Effector CD4-positive, alpha-beta T cell (primary cell): ENCODE data around the gene SDHAF4.
"Not testable (repeated sequence)": the region's sequence is repeated elsewhere in the genome, so short reads cannot be mapped to it uniquely, and the experiment has no call there.

ENCODE experiments used
- DNase-seq: peaks from one replicate; pipeline ENCODE4 v3.0.0-alpha.2; 2020
- total RNA-seq: gene quantifications from one replicate; lab custom pipeline; 2026; lab: John Stamatoyannopoulos, UW

Gene SDHAF4
- total RNA-seq, result 4.3 reads per million, percentile 17 among the genes with 10 or more reads in this experiment

DNA sequence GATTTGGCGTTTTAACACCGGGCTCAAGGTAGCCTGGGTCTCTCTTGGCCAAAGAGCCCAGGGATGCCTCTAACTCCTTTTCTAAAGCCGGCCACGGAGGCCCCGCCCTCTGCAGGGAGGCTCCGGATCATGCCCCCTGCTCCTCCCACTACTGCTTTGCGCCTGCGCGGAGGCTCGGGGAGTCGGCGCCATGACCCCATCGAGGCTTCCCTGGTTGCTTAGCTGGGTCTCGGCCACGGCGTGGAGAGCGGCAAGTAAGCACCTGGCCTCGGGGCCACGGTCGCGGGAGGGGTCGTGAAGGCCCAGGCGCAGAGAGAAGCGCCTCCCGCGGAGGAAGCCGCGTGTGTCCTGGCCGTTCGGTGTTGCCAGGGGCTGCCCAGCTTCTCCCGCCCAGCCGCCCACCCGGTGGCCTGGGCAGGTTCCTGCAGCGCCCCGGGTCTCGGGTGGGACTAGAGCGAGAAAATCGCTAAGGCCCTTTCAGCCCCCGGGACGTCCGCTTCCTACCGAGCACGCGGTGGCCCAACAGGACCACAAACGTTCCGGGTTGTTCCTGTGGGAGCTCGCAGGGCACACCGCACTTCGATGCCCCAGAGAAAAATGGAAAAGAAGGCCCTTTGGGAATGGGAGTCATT lies at the start of gene SDHAF4:
TSS of gene SDHAF4 (plus strand) at position 180 of the 632 bp plus-strand sequence. CDS start at position 191, 11 bp downstream.
- peak; percentile 91 for DNase-seq

DNA sequence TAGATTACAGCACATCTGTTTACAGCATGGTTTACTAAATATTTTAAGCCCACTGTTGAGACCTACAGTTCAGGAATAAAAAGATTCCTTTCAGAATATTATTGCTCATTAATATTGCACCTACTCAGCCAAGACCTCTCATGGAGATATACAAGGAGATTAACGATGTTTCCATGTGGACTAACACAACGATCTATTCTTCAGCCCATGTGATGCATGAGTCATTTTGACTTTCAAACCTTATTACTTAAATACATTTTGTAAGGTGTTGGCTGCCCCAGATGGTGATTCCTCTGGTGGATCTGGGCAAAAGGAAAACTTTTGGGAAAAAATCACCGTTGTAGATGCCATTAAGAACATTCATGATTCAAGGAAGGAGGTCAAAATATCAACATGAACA lies 48.0 kb upstream of the SDHAF4 start:
- DNase-seq, result no peak

DNA sequence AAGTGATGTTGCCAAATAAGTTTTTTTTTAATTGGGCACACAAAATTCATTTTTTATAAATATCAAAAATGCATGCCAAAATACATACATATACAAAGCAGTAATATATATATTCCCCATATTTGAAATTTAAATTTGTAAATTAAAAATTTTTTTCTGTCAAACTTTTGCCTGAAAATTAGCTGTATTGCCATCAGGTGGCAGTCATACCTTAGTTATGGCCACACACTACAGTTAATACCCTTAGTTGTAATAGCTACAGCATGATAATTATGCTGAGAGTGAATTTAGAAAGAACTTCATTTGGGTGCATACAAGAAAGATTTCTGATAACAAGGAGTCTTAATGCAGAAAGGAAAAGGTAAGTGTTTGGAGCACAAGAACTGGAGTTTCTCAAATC lies 46.2 kb upstream of the SDHAF4 start:
- peak; percentile 2 for DNase-seq

DNA sequence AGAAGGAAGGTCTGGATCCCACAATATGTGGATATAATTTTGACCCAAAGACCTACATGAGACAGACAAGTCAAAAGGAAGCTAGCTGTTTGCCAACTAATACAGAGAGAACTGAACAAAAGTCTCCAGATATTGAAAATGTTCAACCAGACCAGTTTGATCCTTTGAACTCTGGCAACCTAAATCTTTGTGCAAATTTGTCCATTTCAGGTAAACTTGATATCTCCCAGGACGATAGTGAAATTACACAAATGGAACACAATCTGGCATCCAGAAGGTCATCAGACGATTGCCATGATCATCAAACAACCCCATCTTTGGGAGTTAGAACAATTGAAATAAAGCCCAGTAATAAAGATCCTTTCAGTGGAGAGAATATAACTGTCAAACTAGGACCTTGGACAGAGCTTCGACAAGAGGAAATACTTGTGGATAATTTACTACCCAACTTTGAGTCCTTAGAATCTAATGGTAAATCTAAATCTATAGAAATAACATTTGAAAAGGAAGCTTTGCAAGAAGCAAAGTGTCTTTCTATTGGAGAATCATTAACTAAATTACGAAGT lies 41.9 kb upstream of the SDHAF4 start:
- no peak for DNase-seq

DNA sequence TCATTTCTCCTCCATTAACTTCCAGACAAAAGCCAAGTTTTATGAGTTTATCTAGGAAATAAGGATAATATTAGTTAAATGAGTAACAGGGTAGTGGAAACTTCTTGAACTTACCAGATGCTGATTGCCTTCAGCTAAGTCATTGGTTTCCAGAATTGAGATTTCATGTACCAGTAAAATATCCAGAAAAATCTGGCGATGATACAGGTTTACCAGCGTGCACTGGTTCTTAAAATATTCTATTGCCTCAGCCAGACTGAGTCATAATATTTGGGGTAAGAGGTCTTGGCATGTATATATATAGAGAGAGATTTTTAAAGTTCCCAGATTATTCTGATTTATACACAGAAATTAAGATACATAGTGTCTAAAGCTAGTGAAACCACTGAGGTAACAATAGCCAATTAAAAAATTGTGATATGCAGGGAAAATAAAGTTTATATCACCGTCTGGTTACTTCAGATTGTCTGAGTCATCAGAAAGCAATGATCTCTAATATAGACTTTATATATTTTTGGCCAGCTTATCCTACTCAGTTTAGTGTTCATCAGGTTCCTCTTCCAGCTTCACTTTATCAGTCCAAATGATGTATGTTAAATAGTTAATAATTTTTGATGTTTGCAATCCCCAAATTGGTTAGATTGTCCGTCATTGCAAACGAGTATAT lies 39.5 kb upstream of the SDHAF4 start:
- no peak for DNase-seq

DNA sequence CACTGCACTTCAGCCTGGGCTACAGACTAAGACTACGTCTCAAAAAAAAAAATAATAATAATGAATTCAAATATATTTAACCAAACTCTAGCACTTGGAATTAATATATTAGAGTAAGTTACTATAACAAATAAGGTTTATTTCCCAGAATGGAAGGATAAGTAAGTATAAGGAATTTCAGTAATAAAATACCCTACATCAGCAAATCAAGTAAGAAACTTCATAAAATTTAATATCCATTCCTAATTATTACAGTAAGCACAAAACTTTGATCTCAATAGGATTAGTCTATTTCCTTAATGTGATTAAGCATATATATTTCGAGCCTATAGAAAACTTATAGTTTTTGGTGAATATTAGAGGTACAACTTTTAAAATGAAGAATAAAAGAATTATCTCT lies 36.7 kb upstream of the SDHAF4 start:
- DNase-seq, result no peak

DNA sequence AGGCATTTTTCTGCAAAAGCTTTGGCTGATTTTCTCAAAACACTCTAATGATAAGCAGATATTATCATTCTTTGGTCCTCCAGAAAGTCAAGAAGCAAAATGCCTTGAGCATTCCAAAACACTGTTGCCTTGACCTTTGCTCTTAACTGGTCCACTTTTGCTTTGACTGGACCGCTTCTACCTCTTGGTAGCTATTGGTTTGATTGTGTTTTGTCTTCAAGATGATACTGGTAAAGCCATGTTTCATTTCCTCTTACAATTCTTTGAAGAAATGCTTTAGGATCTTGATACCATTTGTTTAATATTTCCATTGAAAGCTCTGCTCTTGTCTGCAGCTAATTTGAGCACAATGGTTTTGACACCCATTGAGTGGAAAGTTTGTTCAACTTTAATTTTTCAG lies 35.6 kb upstream of the SDHAF4 start:
- DNase-seq, result no peak

DNA sequence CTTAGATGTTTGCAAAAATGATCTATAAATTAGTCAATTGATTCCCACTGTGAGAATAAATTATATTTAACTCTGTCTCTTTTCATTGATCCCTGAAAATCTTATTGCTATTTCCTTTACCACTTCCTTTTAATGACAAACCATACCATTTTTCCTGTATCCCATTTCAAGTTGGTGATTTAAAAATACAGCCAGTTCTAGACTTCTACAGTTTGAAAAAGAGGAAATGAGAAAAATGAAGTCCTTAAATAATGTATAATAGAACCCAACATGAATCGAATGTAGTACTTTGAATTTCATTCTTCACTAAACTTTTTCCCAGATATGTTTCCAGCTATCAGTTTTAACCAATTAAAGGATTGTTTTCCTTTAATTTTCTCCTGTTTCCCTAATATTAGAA lies 29.5 kb upstream of the SDHAF4 start:
- DNase-seq, result no peak

DNA sequence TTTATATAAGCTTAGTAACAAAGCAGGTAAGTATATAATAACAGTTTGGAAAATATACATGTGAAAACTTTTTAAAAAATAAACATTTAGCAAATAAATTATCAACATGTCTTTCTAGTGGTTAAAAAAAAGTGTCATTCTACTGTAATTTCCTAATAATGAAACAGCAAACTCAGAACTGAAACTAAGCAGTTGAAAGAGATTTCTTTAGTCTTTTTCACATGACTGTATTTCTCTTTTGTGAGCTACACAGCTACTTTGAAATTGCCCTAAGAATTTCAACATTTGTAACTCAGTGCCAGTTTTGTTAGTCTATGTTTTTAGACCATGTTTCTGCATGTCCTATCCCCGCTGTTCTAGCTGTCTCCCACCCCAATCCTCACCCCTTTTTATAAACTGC lies 28.4 kb upstream of the SDHAF4 start:
- DNase-seq, result no peak

DNA sequence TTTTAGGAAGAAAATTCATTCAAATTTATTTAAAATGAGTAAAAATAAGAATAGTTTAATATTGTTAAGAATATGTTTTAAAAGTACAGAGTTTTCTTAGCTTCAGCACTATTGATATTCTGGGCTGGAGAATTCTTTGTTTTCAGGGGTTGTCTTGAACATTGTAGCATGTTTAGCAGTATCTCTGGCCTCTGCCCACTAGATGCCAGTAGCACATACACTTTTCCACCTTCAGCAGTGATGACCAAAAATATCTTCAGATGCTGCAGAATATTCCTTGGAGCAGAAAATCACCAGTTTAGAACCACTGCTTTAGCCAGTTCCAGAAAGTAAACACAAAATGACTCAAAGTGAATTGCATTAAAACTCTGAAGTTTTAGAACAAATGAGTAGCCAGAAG lies 19.4 kb upstream of the SDHAF4 start:
- DNase-seq, result no peak

DNA sequence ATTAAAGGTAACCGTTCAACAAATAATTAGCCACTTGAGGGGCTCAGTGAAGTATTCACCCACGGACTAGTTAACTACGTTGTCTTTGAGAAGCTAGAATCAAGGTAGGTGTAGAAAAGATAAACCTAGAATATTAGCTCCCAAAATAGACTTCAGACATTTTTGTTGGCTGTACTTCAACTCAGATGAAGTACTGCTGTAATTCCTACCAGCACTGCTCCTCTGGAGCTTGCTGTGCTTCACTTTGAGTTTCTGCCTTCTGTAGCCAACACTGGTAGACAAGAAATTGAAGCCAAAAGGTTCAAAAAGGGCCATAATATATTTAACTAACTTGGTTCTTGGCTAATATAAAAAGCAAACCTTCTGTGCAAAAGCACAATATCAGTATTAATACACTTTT lies 18.8 kb upstream of the SDHAF4 start:
- DNase-seq, result no peak

DNA sequence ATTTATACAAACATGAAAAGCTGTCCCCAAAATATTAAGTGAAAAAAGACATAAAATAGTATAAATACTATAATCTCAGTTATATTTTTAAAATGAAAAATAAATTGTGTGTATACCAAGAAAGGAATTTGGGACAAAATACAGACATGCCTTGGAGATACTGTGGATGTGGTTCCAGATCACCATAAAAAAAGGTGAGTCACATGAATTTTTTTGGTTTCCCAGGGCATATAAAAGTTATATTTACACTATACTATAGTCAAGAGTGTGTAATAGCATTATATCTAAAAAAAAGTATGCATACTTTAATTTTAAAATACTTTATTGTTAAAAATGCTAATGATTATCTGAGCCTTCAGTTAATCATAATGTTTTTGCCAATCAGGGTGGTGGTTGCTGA lies 17.4 kb upstream of the SDHAF4 start:
- no peak for DNase-seq

DNA sequence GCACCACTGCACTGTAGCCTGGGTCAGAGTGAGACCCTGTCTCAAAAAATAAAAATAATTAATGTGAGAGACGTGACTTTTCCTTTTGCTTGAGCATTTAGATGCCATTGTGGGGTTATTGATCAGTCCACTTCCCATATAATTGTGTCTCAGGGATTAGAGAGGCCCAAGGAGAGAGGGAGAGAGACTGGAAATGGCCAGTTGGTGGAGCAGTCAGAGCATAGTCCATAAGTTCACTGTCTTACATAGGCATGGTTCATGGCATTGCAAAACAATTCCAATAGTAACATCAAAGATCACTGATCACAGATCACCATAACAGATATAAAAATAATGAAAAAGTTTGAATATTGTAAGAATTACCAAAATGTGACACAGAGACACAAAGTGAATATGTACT lies 15.2 kb upstream of the SDHAF4 start:
- DNase-seq, result no peak

DNA sequence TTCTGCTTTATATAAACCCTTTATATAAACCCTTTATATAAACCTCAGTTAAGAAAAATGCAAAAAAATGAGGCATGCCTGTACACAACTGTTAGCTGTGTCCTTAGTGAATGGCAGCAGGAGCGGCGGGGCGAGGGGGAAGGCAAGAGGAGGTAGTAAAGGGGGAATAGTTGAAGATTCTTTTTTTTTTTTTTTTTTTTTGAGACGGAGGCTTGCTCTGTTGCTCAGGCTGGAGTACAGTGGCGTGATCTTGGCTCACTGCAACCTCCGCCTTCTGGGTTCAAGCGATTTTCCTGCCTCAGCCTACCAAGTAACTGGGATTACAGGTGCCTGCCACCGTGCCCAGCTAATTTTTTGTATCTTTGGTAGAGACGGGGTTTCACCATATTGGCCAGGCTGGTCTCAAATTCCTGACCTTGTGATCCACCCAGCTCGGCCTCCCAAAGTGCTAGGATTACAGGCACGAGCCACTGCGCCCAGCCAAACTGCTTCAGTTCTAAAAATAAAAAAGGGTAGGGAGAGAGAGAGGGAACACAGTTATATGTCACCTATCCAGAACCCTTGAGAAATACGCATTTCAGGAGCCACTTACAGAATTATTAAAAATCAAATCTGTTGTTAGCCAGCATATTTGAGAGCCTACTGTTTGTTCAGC lies 14.3 kb upstream of the SDHAF4 start:
- not testable (repeated sequence) for DNase-seq

DNA sequence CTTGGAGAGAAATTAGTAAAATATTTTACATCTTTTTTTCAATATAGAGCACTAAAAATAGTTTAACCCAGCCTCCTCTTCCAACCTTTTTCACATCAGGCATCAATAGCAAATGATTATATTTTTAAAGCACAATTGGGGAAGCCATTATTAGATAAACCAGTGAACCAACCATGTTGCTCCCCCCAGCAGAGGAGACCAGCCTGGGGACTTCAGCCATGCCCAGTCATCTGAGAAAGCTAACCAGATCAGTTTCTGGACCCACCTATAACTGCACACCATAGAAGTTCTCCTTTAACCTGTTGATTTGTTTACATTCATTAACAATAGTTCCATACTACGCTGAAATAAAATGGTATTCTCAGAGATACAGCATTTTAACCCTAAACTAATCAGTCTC lies 13.8 kb upstream of the SDHAF4 start:
- DNase-seq, result no peak

DNA sequence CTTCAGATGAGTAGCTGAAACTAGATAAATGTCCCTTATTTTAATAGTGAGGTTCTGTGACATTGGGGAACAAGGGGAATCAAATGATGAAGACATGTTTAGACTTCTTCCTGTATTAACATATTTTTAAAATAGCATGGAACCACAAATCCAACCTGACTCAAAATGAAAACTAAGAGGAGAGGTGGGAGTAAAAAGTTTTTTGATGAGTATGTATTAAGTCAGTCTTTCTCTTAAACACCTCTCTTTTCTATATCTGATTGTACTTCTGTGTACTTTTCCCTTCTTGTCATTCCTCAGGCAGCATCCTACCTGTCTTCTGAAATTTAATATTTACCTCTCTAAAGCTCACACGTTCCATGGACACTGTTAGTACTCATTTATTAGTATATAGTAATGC lies 8.7 kb upstream of the SDHAF4 start:
- no peak for DNase-seq

DNA sequence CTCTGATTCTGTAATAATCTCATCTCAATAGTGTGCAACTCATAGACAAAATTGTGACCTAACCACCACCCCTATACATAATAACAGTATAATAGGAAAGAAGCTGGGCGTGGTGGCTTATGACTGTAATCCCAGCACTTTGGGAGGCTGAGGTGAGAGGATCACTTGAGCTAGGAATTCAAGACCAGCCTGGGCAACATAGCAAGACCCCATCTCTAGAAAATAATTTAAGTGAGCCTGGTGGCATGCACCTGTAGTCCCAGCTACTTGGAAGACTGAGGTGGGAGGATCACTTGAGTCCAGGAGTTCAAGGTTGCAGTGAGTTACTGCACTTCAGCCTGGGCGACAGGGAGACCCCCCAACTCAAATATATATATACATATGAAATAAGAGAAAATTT lies 4.3 kb upstream of the SDHAF4 start:
- not testable (repeated sequence) for DNase-seq

DNA sequence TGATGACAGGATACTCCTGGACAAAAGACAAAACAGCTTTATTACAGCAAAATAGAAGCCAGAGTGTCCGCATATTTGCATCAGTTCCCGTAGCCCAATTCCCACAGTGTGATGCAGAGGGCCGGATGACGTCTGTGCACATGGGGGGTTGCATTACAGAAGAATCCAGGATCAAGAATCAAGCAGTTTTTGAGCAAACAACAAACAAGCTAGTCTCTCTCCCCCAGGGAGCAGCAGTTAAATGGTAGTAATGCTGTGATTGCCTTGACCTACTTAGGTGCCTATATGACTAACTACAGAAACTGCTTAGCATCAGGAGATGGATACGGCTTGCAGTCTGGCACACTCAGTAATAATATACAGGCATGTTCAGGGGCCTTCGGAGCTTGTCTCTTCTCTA lies 3.2 kb upstream of the SDHAF4 start:
- DNase-seq, result no peak

DNA sequence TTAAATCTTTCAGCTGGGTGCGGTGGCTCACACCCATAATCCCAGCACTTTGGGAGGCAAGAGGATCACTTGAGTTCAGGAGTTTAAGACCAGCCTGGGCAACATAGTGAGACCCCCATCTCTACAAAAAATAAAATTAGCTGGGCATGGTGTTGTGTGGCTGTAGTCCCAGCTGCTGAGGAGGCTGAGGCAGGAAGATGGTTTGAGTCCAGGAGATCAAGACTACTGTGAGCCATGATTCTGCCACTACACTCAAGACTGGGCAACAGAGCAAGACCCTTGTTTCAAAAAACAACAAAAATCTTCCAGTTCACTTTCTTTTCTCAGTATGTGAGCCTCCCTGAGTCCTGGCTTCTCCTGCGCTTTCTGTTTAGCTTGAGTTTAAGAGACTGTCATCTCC lies 7.9 kb downstream of the SDHAF4 start:
- no peak for DNase-seq

DNA sequence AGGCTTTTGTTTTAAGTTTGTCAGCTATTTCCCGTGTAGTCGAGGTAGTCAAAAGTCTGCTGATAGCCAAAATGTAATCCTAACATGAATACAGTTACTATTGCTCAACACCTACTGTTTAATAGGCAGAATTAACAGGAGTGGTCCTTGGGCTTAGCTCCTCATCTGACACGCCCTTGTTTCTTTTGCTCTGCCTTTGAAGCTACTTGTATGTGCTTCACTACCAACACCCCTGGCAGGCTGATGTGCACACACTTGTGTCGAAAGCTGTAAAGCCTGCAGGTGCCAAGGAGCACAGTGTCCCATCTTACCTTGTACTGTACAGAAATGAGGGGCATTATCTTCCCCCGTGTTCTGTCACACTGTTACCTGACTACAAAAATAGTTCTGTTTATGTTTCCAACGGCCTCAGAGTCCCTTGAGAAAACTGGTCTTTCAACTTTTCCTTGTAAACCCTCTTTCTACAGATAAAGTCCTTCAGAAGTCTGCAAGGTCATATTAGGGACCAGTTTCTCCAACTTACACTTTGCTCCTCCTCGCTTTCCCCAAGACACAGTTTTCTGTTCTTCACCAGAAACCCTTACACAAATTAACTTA lies 9.3 kb downstream of the SDHAF4 start:
- no peak for DNase-seq

DNA sequence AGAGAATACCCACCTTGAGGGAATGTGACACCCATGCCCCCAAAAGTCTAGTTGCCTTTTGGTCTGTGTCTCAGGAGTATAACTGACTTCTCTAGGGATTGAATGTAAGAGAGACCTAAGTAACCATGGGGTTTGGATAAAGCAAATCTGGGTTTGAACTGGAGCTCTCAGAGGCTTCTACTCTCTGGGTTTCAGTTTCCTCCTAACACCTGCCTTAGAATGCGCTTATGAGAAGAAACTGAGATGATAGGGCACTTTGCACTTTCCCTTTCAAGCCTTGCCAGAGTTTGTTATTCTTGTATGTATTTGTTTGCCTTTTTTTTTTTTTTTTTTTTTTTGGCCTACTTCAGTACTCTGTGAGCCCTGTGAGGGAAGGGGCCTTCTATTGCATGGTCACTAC lies 19.4 kb downstream of the SDHAF4 start:
- no peak for DNase-seq

DNA sequence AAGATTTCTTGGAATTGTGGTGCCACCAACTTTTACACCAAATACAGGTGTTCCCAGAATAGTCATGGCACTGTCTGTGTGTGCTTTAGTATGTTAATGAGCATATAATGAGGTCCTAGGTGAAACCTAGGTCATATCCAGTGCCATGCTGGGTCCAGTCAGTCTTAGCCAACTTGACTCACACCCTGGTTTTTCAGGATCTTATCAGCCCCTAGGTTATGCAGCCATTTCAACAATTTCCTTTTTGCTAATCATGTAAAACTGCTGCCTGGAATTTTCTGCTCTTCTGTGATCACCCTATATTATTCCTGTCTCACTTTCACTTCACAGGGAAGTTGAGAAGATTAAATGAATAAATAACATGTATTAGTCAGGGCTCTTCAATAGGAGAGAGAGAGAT lies 23.7 kb downstream of the SDHAF4 start:
- no peak for DNase-seq

DNA sequence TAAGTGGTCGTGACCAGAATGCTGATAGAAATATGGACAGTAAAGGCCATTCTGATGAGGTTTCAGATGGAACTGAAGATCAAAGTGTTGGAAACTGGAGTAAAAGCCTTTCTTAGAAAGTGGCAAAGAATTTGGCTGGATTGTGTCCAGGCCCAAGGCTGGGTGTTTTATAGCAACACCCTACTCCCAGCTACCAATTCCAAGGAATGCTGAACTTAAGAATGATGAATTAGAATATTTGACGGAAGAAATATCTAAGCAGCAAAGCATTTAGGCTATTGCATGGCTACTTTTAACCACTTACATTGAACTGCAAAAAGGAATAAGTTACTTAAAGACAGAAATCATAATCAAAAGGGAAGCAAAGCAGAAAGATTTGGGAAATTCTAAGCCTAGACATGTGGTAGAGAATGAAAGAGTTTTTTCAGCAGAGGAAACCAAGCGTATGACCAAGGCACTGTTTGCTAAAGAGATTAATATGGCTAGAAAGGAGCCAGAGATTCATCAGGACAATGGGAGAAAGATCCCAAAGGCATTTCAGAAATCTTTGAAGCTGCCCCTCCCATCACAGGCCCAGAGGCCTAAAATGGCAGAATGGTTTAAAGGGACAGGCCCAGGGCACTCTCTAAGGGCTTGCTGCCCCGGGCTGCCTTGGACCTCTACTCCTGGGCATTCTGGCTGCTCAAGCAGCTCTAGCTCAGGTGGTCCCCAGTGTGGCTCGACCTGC lies 25.8 kb downstream of the SDHAF4 start:
- no peak for DNase-seq
